Gastrocnemius medialis (tissue), 4 donors: Measurements from ENCODE around the gene SLC66A2. TPM values are rescaled to one million over a fixed set of nuclear protein-coding genes. Genes with fewer than 3 reads are reported as not detected.

Experiments used
- ATAC-seq, 2 donors: fragments of 150-250 bp; one replicate each; pipeline ENCODE4 v1.9.1; 2016
- DNase-seq, 2 donors: peaks; one replicate each; pipeline ENCODE4 v3.0.0-alpha.2; 2019
- H3K27ac ChIP-seq, 4 donors: fragments of 200-600 bp; sonication (generic); 1 replicate in 1 of 4; 2 replicates in 3 of 4; pipeline ENCODE4 v1.5.1; 2016 to 2018; ENCODE audit warnings: mild to moderate bottlenecking in 2 of 4, moderate library complexity in 1 of 4
- H3K27me3 ChIP-seq, 3 donors: fragments of 200-600 bp; sonication (generic) in 2 of 3; 1 replicate in 1 of 3; 2 replicates in 2 of 3; pipeline versions ENCODE4 v1.5.1 to v1.6.0; 2016 to 2019; ENCODE audit warnings: mild to moderate bottlenecking in 1 of 3, moderate library complexity in 1 of 3
- H3K36me3 ChIP-seq, 2 donors: fragments of 200-600 bp; sonication (generic) in 1 of 2; one replicate each; pipeline ENCODE4 v1.5.1; 2017 to 2018
- H3K4me1 ChIP-seq, 2 donors: fragments of 200-600 bp; sonication (generic) in 1 of 2; one replicate each; pipeline ENCODE4 v1.5.1; 2016 to 2017; ENCODE audit warnings: mild to moderate bottlenecking in 2 of 2
- H3K4me3 ChIP-seq, 4 donors: fragments of 200-600 bp; sonication (generic) in 3 of 4; 1 replicate in 1 of 4; 2 replicates in 3 of 4; pipeline ENCODE4 v1.5.1; 2016 to 2019; ENCODE audit warnings: mild to moderate bottlenecking in 2 of 4
- H3K9me3 ChIP-seq, 3 donors: fragments of 200-600 bp; sonication (generic) in 2 of 3; 1 replicate in 1 of 3; 2 replicates in 2 of 3; pipeline ENCODE4 v1.5.1; 2016 to 2019
- POLR2A ChIP-seq, 2 donors: fragments of 450-650 bp; IDR thresholded peaks; one replicate each; pipeline ENCODE4 v1.6.1; 2017; ENCODE audit warnings: antibody characterized with exemption in 2 of 2, mild to moderate bottlenecking in 2 of 2, moderate library complexity in 2 of 2
- in situ Hi-C, 4 donors: fragments of 200-750 bp; cut with MboI; loops; one replicate each; pipeline versions ENCODE4 v1.15.0 to v1.8.0; 2017; ENCODE audit warnings: low sequenced_read_pairs in 4 of 4
- intact Hi-C: fragments of 100-400 bp; cut with DNase I; formaldehyde crosslinking; loops from one replicate; pipeline ENCODE4 v1.15.1; 2023; ENCODE audit warnings: low total_unique reads
- total RNA-seq, 4 donors: library from RNA; depleted of rRNA; stranded (reverse); fragments of >200 nt; gene quantifications; one replicate each; pipeline versions ENCODE4 v1.1.0 to v1.2.3, GENCODE V29; 2016
- TF ChIP-seq, protein P1 (sequence below), 5 experiments: fragments of 450-650 bp in 3 of 5; fragments of 200-600 bp in 2 of 5; sonication (generic) in 2 of 5; IDR thresholded peaks in 4 of 5; conservative IDR thresholded peaks in 1 of 5; 1 replicate in 4 of 5; 2 replicates in 1 of 5; pipeline ENCODE4 v1.5.1; 2016 to 2019; ENCODE audit warnings: antibody characterized with exemption in 5 of 5, mild to moderate bottlenecking in 3 of 5, moderate library complexity in 3 of 5

Gene SLC66A2
- total RNA-seq, 4 donors from 2014 or later = 43.3 to 121 (median 107) TPM

DNA sequence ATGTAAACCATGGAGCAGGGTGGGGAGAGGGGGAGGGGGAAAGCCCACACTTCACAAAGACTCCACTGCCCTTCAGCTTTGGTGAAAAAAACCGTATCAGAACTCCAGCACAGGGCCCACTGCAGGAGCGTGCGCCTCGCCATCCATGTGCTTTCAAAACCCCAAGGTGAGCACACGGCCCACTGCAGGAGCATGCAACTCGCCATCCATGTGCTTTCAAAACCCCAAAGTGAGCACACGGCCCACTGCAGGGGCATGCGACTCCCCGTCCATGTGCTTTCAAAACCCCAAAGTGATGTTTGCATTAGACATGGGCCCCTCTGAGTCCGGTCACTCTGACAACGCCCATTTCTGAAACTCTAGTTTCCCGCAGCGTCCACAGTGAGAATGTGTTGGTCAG is 29.1 kb upstream of the SLC66A2 start:
- Histone ChIP-seq H3K27ac (no peak overlapping the region), H3K9me3 (no peaks in the 10 kb centered on the region), H3K27me3 (no peaks in the 10 kb centered on the region), H3K4me3 (no peak overlapping the region), H3K4me1 (peaks cover 10 to 17% of the 10 kb centered on the region in 2 donors), H3K36me3 (peaks cover 0 to 3% of the 10 kb centered on the region in 2 donors)
- in situ Hi-C loops (loop anchor here in 1 of 4 donors (10.0 kb wide), 1 partner anchor 54 kb away; the partner anchor contains the start of gene RBFA), intact Hi-C loops (no loop called here)
- no peak for TF ChIP-seq POLR2A (IDR thresholded peaks at IDR 0.05)
- TF ChIP-seq, protein P1, sequence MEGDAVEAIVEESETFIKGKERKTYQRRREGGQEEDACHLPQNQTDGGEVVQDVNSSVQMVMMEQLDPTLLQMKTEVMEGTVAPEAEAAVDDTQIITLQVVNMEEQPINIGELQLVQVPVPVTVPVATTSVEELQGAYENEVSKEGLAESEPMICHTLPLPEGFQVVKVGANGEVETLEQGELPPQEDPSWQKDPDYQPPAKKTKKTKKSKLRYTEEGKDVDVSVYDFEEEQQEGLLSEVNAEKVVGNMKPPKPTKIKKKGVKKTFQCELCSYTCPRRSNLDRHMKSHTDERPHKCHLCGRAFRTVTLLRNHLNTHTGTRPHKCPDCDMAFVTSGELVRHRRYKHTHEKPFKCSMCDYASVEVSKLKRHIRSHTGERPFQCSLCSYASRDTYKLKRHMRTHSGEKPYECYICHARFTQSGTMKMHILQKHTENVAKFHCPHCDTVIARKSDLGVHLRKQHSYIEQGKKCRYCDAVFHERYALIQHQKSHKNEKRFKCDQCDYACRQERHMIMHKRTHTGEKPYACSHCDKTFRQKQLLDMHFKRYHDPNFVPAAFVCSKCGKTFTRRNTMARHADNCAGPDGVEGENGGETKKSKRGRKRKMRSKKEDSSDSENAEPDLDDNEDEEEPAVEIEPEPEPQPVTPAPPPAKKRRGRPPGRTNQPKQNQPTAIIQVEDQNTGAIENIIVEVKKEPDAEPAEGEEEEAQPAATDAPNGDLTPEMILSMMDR (IDR thresholded peaks at IDR 0.05 in 4 of 5, conservative IDR thresholded peaks at IDR 0.05 in 1 of 5) = no peak
- ATAC-seq (no peak), DNase-seq (no peak)

DNA sequence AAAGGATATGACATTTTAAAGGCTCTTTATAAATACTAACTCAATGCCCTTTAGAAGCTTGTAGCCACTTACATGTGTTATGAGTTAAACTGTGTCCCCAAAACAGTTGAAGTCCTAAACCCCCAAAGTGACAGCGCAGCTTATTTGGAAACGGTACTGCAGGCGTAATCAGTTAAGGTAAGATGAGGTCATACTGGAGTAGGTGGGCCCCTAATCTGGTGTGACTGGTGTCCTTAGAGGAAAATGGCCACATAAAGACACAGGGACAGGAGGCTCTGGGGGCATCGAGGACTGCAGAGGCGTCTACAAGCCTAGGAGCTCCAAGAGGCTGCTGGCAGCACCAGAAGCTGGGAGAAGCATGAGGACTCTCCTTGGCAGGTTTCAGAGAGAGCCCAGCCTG is 28.4 kb upstream of the SLC66A2 start:
- DNase-seq = no peak
- Histone ChIP-seq H3K4me1 (peaks cover 10 to 17% of the 10 kb centered on the region in 2 donors), H3K36me3 (peaks cover 0 to 7% of the 10 kb centered on the region in 2 donors), H3K27me3 (no peaks in the 10 kb centered on the region), H3K4me3 (no peak overlapping the region), H3K9me3 (no peaks in the 10 kb centered on the region), H3K27ac (no peak overlapping the region)
- TF ChIP-seq, protein P1 (IDR thresholded peaks at IDR 0.05 in 4 of 5, conservative IDR thresholded peaks at IDR 0.05 in 1 of 5) = no peak
- no peak for TF ChIP-seq POLR2A (IDR thresholded peaks at IDR 0.05)
- no peak for ATAC-seq
- intact Hi-C loops (no loop called here), in situ Hi-C loops (loop anchor here in 1 of 4 donors (10.0 kb wide), 1 partner anchor 55 kb away; the partner anchor contains the start of gene RBFA)

DNA sequence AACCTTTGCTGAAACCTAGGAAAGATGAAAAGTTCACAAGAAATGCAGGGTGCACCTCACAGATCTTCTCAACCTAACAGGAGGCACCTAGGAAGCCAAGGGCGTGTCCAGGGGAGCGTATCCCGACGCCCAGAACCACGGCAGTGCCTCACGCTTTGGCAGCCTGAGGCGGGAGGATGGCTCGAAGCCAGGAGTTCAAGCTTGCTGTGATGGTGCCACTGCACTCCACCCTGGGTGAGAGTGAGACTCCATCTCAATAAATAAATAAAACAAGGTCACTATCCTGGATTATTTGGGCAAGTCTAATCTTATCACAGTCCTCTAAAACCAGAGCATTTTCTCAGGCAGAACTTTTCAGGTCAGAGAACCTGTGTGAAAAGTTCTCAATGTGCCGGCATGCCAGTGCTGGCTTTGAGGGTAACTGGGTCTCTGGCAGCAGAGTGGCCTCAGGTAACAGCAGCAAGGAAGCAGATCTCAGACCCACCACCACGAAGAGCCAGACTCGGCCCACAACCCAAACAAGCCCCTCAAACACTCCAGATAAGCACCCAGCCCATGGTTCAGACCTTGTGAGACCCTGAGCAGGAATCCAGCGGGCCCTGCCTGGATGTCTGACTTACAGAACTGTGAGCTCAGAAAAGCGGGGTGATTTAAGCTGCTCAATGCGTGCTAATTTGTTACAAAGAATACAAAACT is 24.7 kb upstream of the SLC66A2 start:
- in situ Hi-C loops (no loop called here), intact Hi-C loops (no loop called here)
- H3K9me3 ChIP-seq = no peaks in the 10 kb centered on the region
- no peak for ATAC-seq
- H3K27ac ChIP-seq = no peak overlapping the region
- H3K36me3 ChIP-seq = peaks cover 0 to 29% of the 10 kb centered on the region in 2 donors
- no peak overlapping the region for H3K4me3 ChIP-seq
- no peaks in the 10 kb centered on the region for H3K27me3 ChIP-seq
- no peak for DNase-seq
- TF ChIP-seq POLR2A (IDR thresholded peaks at IDR 0.05) = no peak
- TF ChIP-seq, protein P1 (IDR thresholded peaks at IDR 0.05 in 4 of 5, conservative IDR thresholded peaks at IDR 0.05 in 1 of 5) = no peak
- peaks cover 5 to 10% of the 10 kb centered on the region in 2 donors for H3K4me1 ChIP-seq

DNA sequence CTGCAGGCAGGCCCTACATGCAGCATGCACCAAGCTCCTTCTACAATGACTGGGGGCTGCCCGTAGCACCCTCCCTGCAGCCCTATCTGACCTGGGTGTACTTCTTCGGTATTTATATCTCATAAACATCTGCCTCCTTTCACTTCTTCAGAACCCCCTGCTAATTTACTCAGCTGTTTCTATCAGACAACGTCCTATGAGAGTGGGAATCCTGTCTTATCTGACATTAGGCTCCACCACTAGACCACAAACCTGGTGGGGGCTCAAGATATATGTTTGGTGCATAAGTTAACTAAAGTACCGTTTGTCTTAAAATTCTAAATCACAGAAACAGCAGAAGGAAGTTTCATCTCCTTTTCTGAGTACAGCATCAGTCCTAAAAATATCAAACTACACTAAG is 23.6 kb upstream of the SLC66A2 start:
- ATAC-seq = no peak
- Histone ChIP-seq H3K36me3 (peaks cover 0 to 40% of the 10 kb centered on the region in 2 donors), H3K27ac (no peak overlapping the region), H3K27me3 (no peaks in the 10 kb centered on the region), H3K4me3 (no peak overlapping the region), H3K4me1 (peaks cover 5 to 10% of the 10 kb centered on the region in 2 donors), H3K9me3 (no peaks in the 10 kb centered on the region)
- intact Hi-C loops = no loop called here
- in situ Hi-C loops = no loop called here
- no peak for TF ChIP-seq POLR2A (IDR thresholded peaks at IDR 0.05)
- TF ChIP-seq, protein P1 (IDR thresholded peaks at IDR 0.05 in 4 of 5, conservative IDR thresholded peaks at IDR 0.05 in 1 of 5) = no peak
- DNase-seq = no peak
